Measurements from ENCODE around the gene GPR61.

Gene GPR61

DNA sequence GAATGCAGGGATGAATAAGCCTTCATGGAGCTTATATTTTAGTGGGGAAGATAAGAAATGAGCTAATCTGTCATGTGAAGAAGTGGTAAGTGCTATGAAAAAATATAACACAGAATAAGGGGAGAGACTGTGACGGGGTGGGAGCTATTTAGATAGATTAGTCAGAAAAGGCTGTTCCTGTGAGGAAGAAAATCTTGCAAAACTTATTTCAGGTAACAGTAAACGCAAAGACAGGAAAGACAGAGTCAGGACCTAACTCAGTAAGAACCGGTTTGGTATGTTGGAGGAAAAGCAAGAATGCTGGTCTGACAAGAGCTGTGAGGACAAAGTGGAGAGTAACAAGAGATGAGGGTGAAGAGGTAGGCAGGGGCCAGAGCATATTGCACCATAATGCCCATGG is 30.7 kb downstream of the GPR61 start:
- no peaks in the 10 kb centered on the region for H3K36me3 ChIP-seq (ENCODE audit: control insufficient read depth, insufficient read depth, low read length)
- no peak overlapping the region for H3K9ac ChIP-seq (ENCODE audit: low read length)
- no peaks in the 10 kb centered on the region for H3K27me3 ChIP-seq (ENCODE audit: control insufficient read depth, insufficient read depth, low read length)
- no peak overlapping the region for H3K4me3 ChIP-seq (ENCODE audit: low read length)
- peaks cover 9% of the 10 kb centered on the region for H3K4me1 ChIP-seq (ENCODE audit: control insufficient read depth, insufficient read depth, low read length)
- no peak overlapping the region for H3K27ac ChIP-seq (ENCODE audit: low read depth, low read length)

DNA sequence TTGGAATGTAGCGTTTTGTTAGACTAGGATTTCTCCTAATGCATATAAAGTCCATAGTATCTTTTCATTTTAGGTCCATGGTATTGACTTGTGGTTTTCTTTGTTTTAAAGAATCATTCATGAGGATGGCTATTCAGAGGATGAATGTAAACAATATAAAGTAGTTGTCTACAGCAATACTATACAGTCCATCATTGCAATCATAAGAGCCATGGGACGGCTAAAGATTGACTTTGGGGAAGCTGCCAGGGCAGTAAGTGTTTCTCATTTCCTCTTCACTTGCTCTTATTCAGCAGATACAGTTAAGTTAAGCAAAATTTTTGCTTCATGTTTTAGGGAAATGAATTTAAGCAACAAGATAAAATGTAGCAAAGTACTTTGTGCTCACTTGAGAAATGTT is 34.1 kb downstream of the GPR61 start:
- Histone ChIP-seq H3K9ac (ENCODE audit: low read length) (no peak overlapping the region), H3K4me3 (ENCODE audit: low read length) (no peak overlapping the region), H3K36me3 (ENCODE audit: control insufficient read depth, insufficient read depth, low read length) (no peaks in the 10 kb centered on the region), H3K27ac (ENCODE audit: low read depth, low read length) (no peak overlapping the region), H3K27me3 (ENCODE audit: control insufficient read depth, insufficient read depth, low read length) (no peaks in the 10 kb centered on the region), H3K4me1 (ENCODE audit: control insufficient read depth, insufficient read depth, low read length) (peaks cover 6% of the 10 kb centered on the region)

DNA sequence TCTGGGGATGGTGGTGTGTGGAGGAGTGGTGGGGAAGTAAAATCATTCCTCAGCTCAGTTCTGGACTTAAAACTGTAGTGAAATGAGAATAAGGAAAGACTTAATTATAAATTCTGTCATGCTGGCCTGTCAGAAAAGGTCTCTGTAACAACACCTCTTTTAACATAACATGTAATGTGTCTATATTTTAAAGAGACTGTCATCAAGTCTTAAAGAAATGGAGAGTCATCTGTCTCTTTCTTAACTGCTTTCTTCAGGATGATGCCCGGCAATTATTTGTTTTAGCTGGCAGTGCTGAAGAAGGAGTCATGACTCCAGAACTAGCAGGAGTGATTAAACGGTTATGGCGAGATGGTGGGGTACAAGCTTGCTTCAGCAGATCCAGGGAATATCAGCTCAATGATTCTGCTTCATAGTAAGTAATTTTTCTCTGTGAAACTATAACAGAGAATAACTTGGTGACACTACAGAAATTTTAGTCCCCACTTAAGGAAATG is 39.3 kb downstream of the GPR61 start:
- H3K9ac ChIP-seq (ENCODE audit: low read length): no peak overlapping the region
- H3K27me3 ChIP-seq (ENCODE audit: control insufficient read depth, insufficient read depth, low read length): no peaks in the 10 kb centered on the region
- no peak overlapping the region for H3K27ac ChIP-seq (ENCODE audit: low read depth, low read length)
- H3K36me3 ChIP-seq (ENCODE audit: control insufficient read depth, insufficient read depth, low read length): peaks cover 4% of the 10 kb centered on the region
- no peak overlapping the region for H3K4me3 ChIP-seq (ENCODE audit: low read length)
- H3K4me1 ChIP-seq (ENCODE audit: control insufficient read depth, insufficient read depth, low read length): peaks cover 5% of the 10 kb centered on the region

DNA sequence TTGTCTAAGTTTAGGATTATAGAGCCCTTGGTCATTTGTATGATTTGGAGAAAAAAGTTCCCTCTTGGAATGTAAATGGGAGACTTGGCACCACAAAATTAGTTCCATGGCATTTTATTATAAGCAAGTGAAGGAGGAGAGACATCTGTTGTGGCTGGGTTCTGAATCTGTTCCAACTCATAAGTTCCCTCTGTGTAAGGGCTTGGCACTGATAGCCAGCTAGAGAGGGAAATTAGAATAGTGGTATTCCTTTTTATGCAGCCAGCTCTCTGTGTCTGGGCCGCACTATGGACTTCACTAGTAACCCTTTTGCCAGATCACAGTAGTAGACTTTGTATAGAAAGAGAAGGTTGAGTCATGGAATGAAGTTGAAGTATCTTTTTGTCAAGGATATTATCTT is 39.8 kb downstream of the GPR61 start:
- H3K9ac ChIP-seq (ENCODE audit: low read length): no peak overlapping the region
- H3K36me3 ChIP-seq (ENCODE audit: control insufficient read depth, insufficient read depth, low read length): peaks cover 5% of the 10 kb centered on the region
- no peak overlapping the region for H3K27ac ChIP-seq (ENCODE audit: low read depth, low read length)
- no peaks in the 10 kb centered on the region for H3K27me3 ChIP-seq (ENCODE audit: control insufficient read depth, insufficient read depth, low read length)
- peaks cover 5% of the 10 kb centered on the region for H3K4me1 ChIP-seq (ENCODE audit: control insufficient read depth, insufficient read depth, low read length)
- H3K4me3 ChIP-seq (ENCODE audit: low read length): no peak overlapping the region

DNA sequence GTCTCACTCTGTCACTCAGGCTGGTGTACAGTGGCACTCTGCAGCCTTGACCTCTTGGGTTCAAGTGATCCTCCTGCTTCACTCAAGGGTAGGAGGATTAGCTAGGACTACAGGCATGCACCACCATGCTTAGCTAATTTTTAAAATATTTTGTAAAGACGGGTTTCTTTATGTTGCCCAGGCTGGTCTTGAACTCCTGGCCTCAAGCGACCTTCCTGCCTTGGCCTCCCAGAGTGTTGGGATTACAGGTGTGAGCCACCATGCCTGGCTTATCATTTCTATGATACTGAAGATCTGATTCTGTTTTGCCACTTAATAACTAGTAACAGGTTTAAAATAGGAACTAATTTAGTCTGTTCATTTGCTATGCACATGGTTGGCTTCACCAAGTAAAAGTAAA is 42.3 kb downstream of the GPR61 start:
- Histone ChIP-seq H3K36me3 (ENCODE audit: control insufficient read depth, insufficient read depth, low read length) (peaks cover 14% of the 10 kb centered on the region), H3K4me1 (ENCODE audit: control insufficient read depth, insufficient read depth, low read length) (peaks cover 5% of the 10 kb centered on the region), H3K27ac (ENCODE audit: low read depth, low read length) (no peak overlapping the region), H3K4me3 (ENCODE audit: low read length) (no peak overlapping the region), H3K9ac (ENCODE audit: low read length) (no peak overlapping the region), H3K27me3 (ENCODE audit: control insufficient read depth, insufficient read depth, low read length) (no peaks in the 10 kb centered on the region)

DNA sequence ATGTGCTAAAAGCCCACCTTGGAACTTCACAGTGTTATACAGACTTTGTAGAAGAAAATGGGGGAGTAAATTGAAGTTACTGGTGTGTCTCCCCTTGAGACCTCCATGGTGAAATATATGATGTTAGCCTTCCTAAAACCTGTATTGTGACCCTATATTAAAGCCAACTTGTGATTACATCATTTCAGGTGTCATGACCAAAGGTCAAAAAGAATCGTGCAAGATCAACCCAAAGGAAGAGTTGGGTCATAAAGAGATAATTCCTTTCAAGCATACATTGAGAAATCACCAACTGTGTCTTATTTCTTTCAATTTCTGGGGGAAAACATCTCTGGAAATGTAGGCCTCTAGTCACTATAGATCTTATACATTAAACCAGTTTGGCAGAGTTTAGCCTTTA is 45.1 kb downstream of the GPR61 start:
- Histone ChIP-seq H3K27me3 (ENCODE audit: control insufficient read depth, insufficient read depth, low read length) (no peaks in the 10 kb centered on the region), H3K4me1 (ENCODE audit: control insufficient read depth, insufficient read depth, low read length) (no peaks in the 10 kb centered on the region), H3K9ac (ENCODE audit: low read length) (no peak overlapping the region), H3K4me3 (ENCODE audit: low read length) (no peak overlapping the region), H3K27ac (ENCODE audit: low read depth, low read length) (no peak overlapping the region), H3K36me3 (ENCODE audit: control insufficient read depth, insufficient read depth, low read length) (peaks cover 29% of the 10 kb centered on the region)

DNA sequence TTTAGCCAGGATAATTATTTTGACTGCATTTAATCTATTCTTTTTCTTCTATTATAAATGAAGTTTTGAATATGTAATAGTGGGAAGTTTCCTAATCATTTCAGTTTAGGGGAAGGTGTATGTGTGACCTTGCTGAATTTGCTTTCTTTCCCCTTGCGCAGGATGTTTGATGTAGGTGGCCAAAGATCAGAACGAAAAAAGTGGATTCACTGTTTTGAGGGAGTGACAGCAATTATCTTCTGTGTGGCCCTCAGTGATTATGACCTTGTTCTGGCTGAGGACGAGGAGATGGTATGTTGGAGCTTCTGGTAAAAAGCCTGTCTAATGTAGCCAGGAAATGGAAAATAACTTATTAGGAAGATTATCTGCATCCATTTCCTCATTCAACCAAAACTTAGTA is 46.4 kb downstream of the GPR61 start:
- Histone ChIP-seq H3K9ac (ENCODE audit: low read length) (no peak overlapping the region), H3K27ac (ENCODE audit: low read depth, low read length) (no peak overlapping the region), H3K36me3 (ENCODE audit: control insufficient read depth, insufficient read depth, low read length) (peaks cover 33% of the 10 kb centered on the region), H3K4me1 (ENCODE audit: control insufficient read depth, insufficient read depth, low read length) (no peaks in the 10 kb centered on the region), H3K4me3 (ENCODE audit: low read length) (no peak overlapping the region), H3K27me3 (ENCODE audit: control insufficient read depth, insufficient read depth, low read length) (no peaks in the 10 kb centered on the region)

DNA sequence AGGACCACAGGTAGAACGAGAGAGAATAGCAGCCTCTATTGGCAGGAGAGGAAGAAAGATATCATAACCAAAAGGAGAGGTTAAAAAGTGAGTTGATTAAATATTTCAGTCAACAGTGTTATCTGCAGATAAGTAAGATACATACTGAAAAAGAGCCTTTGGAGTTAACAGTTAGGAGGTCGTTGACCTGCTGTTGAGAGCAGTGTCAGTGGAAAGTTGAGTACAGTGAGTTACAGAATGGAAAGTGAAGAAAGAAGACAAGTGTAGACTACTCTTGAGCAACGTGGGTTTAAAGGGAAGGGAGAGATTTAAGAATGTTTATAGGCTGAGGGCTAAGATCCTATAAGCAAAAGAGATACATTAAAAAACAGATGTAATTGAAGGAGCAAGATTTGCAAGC is 49.5 kb downstream of the GPR61 start:
- H3K27me3 ChIP-seq (ENCODE audit: control insufficient read depth, insufficient read depth, low read length): no peaks in the 10 kb centered on the region
- no peaks in the 10 kb centered on the region for H3K4me1 ChIP-seq (ENCODE audit: control insufficient read depth, insufficient read depth, low read length)
- no peak overlapping the region for H3K27ac ChIP-seq (ENCODE audit: low read depth, low read length)
- no peak overlapping the region for H3K4me3 ChIP-seq (ENCODE audit: low read length)
- peaks cover 34% of the 10 kb centered on the region for H3K36me3 ChIP-seq (ENCODE audit: control insufficient read depth, insufficient read depth, low read length)
- no peak overlapping the region for H3K9ac ChIP-seq (ENCODE audit: low read length)

DNA sequence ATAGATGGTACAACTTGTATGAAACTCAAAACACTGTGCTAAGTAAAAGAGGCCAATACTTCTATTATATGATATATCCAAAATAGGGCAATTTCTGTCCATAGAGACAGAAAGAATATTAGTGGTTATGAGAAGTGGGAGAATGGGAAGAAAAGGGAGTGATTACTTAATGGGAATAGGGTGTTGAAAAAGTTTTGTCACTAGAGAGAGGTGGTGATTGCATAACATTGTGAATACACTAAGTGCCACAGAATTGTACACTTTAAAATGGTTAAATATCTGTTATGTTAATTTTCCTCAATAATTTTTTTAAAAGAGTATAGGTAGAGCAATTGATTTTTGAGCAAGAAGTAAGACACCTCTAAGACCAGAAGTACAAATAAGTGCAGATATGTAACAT is 50.0 kb downstream of the GPR61 start:
- Histone ChIP-seq H3K4me3 (ENCODE audit: low read length) (no peak overlapping the region), H3K9ac (ENCODE audit: low read length) (no peak overlapping the region), H3K36me3 (ENCODE audit: control insufficient read depth, insufficient read depth, low read length) (peaks cover 34% of the 10 kb centered on the region), H3K27me3 (ENCODE audit: control insufficient read depth, insufficient read depth, low read length) (no peaks in the 10 kb centered on the region), H3K27ac (ENCODE audit: low read depth, low read length) (no peak overlapping the region), H3K4me1 (ENCODE audit: control insufficient read depth, insufficient read depth, low read length) (no peaks in the 10 kb centered on the region)

DNA sequence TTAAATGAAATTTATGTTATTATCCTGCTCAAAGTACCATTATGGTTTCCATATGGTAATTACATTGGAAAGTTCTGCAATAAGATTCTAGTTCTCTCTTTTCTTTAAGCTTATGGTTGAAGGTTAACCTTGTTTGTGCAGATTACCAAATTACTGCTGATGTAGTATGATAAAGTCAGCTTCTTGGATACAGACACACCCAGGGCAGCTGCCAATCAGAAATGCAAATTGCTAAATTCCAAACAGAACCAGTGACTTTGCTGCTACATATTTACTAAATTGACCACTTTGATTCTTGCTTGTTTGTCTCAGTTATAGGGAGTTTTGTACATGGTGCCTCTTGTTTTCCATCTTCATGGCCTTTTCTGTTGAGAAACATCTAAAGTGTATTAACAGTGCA is 53.2 kb downstream of the GPR61 start:
- no peak overlapping the region for H3K27ac ChIP-seq (ENCODE audit: low read depth, low read length)
- no peaks in the 10 kb centered on the region for H3K4me1 ChIP-seq (ENCODE audit: control insufficient read depth, insufficient read depth, low read length)
- H3K27me3 ChIP-seq (ENCODE audit: control insufficient read depth, insufficient read depth, low read length): no peaks in the 10 kb centered on the region
- H3K36me3 ChIP-seq (ENCODE audit: control insufficient read depth, insufficient read depth, low read length): peaks cover 19% of the 10 kb centered on the region
- H3K9ac ChIP-seq (ENCODE audit: low read length): no peak overlapping the region
- H3K4me3 ChIP-seq (ENCODE audit: low read length): no peak overlapping the region

DNA sequence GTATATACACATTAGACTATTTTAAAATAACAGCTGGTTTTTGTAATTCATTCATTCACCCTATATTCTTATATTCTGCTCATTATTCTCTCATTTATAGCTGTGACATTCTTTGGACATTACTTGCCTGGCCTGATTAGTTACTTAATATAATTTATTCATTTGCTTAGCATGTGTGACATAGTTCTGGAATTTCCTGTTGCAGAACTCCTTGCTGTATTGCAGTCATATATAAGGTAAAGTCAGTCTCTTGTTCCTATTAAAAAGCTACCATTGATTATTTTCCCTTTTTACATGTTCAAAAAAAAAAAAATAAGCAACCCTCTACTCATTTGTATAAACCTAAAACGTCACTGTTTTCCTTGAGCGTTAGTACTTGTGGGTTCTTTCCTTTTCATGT is 55.9 kb downstream of the GPR61 start:
- H3K9ac ChIP-seq (ENCODE audit: low read length): no peak overlapping the region
- H3K27ac ChIP-seq (ENCODE audit: low read depth, low read length): no peak overlapping the region
- H3K36me3 ChIP-seq (ENCODE audit: control insufficient read depth, insufficient read depth, low read length): peaks cover 8% of the 10 kb centered on the region
- no peaks in the 10 kb centered on the region for H3K4me1 ChIP-seq (ENCODE audit: control insufficient read depth, insufficient read depth, low read length)
- H3K27me3 ChIP-seq (ENCODE audit: control insufficient read depth, insufficient read depth, low read length): no peaks in the 10 kb centered on the region
- no peak overlapping the region for H3K4me3 ChIP-seq (ENCODE audit: low read length)
